Stimulated activated CD8-positive, alpha-beta memory T cell treated with anti-CD3 and anti-CD28 coated beads, Interleukin-2, amount 100 ng/mL, for 48 hours (primary cell): ENCODE data around the gene EMILIN2.

Experiments
- DNase-seq, 2 donors: peaks; one replicate each; pipeline ENCODE4 v3.0.0-alpha.2; 2020; ENCODE audit warnings: low read depth in 2 of 2

Gene EMILIN2

GRCh38 chr18:2954869-2955645 is 108.3 kb downstream of the EMILIN2 start:
- no peak for DNase-seq

- no peak for DNase-seq
These were observed 109.2 kb downstream of the EMILIN2 start for GRCh38 chr18:2956056-2956455.

DNA sequence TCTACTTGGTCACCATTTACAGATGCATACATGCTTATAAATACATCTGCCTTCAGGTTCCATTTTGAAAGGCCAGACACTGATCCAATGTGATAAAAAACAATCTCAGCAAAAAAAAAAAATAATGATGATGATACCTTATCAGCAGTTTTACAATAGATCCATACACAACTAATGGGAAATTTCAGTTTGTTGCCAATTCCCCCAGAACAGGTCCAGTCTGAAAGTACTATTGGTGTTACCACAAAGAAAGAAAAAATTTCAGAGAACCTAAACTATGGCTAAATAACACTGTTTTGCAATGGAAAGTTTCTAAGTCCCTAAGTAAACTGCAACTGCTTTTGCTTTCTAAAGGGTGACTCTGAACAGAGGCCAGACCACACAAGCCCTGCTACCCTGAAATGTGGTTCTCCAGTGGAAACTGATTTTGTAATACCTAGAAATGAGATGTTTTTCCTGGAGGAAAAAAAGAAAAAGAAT is 112.1 kb downstream of the EMILIN2 start:
- DNase-seq, result no peak

GRCh38 chr18:2959341-2959740 is 112.5 kb downstream of the EMILIN2 start:
- DNase-seq, result no peak

GRCh38 chr18:2960983-2961696 is 114.3 kb downstream of the EMILIN2 start:
- DNase-seq, result no peak

GRCh38 chr18:2961821-2962220 is 115.0 kb downstream of the EMILIN2 start:
- DNase-seq, result no peak

- DNase-seq, result no peak
These were observed 116.2 kb downstream of the EMILIN2 start for GRCh38 chr18:2963048-2963447.

DNA sequence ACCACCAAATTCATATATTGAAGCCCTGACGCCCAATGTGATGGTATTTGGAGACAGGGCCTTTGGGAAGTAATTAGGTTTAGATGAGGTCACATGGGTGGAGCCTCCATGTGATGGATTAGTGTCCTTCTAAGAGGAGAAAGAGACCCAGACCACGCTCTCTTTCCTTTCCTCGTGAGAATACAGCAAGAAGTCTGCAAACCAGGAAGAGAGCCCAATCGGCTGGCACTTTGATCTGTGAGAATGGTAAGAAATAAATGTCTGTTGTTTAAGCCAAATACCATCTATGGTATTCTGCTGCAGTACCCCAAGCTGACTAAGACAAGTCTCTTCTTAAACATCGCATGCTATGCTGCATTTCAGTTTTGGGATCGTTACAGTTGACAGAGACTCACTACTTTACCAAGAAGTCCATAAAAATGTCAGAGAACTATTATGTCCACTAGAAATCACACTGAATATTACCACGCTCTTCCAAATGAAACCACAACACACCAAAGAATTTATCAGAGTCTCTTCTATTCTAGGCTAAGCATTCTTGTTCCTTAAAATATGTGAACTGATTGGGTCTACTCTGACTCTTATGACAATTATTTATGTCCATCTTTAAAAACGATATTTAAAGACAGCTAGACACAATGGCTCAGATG is 117.7 kb downstream of the EMILIN2 start:
- DNase-seq, result no peak
